ENCODE results near the gene GFOD1. TPM values are rescaled to one million over a fixed set of nuclear protein-coding genes. Genes with fewer than 3 reads are reported as not detected.

Gene GFOD1
- total RNA-seq, 1 donor from 2014 or later = 16.3 TPM

GRCh38 chr6:13314806-13315205 lies 172.6 kb downstream of the GFOD1 start:
- Histone ChIP-seq H3K27me3 (ENCODE audit: control insufficient read depth, insufficient read depth, low read length) (no peaks in the 10 kb centered on the region), H3K36me3 (ENCODE audit: control insufficient read depth, insufficient read depth, low read length) (peaks cover 7% of the 10 kb centered on the region), H3K4me3 (ENCODE audit: low read depth, low read length) (no peak overlapping the region)
- DNase-seq (ENCODE audit: low read depth) = no peak
- FAIRE-seq = no peak
- TF ChIP-seq, protein P1, sequence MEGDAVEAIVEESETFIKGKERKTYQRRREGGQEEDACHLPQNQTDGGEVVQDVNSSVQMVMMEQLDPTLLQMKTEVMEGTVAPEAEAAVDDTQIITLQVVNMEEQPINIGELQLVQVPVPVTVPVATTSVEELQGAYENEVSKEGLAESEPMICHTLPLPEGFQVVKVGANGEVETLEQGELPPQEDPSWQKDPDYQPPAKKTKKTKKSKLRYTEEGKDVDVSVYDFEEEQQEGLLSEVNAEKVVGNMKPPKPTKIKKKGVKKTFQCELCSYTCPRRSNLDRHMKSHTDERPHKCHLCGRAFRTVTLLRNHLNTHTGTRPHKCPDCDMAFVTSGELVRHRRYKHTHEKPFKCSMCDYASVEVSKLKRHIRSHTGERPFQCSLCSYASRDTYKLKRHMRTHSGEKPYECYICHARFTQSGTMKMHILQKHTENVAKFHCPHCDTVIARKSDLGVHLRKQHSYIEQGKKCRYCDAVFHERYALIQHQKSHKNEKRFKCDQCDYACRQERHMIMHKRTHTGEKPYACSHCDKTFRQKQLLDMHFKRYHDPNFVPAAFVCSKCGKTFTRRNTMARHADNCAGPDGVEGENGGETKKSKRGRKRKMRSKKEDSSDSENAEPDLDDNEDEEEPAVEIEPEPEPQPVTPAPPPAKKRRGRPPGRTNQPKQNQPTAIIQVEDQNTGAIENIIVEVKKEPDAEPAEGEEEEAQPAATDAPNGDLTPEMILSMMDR (IDR thresholded peaks at IDR 0.05; ENCODE audit: insufficient read depth, low read length, severe bottlenecking) = no peak

GRCh38 chr6:13311155-13311554 lies 176.2 kb downstream of the GFOD1 start:
- Histone ChIP-seq H3K27me3 (ENCODE audit: control insufficient read depth, insufficient read depth, low read length) (no peaks in the 10 kb centered on the region), H3K4me3 (ENCODE audit: low read depth, low read length) (no peak overlapping the region), H3K36me3 (ENCODE audit: control insufficient read depth, insufficient read depth, low read length) (peaks cover 4% of the 10 kb centered on the region)
- TF ChIP-seq, protein P1 (IDR thresholded peaks at IDR 0.05; ENCODE audit: insufficient read depth, low read length, severe bottlenecking) = no peak
- DNase-seq (ENCODE audit: low read depth) = no peak
- no peak for FAIRE-seq

GRCh38 chr6:13308332-13308731 lies 179.1 kb downstream of the GFOD1 start:
- no peak overlapping the region for H3K4me3 ChIP-seq (ENCODE audit: low read depth, low read length)
- peaks cover 2% of the 10 kb centered on the region for H3K36me3 ChIP-seq (ENCODE audit: control insufficient read depth, insufficient read depth, low read length)
- TF ChIP-seq, protein P1 (IDR thresholded peaks at IDR 0.05; ENCODE audit: insufficient read depth, low read length, severe bottlenecking) = no peak
- FAIRE-seq (no peak), DNase-seq (ENCODE audit: low read depth) (no peak)
- H3K27me3 ChIP-seq (ENCODE audit: control insufficient read depth, insufficient read depth, low read length) = no peaks in the 10 kb centered on the region

Other genes starting within 250 kb of the GFOD1 start
- 34.4 and 44.5 TPM in 2 replicates for gene TBC1D7, start 159.1 kb downstream of the GFOD1 start, total RNA-seq
- 10.8 and 15.7 TPM in 2 replicates for gene SIRT5, start 87.0 kb upstream of the GFOD1 start, total RNA-seq
- 83.5 and 108 TPM in 2 replicates for gene NOL7, start 127.7 kb upstream of the GFOD1 start, total RNA-seq
- 27.4 and 39.4 TPM in 2 replicates for gene RANBP9, start 224.2 kb upstream of the GFOD1 start, total RNA-seq